Omental fat pad (tissue), 4 donors: ENCODE measurements around the gene NOTCH2. TPM values are rescaled to one million over a fixed set of nuclear protein-coding genes. Genes with fewer than 3 reads are reported as not detected.

Experiments
- ATAC-seq: fragments of 150-250 bp; one replicate; pipeline ENCODE4 v1.9.1; 2016; ENCODE audit warnings: mild to moderate bottlenecking, moderate library complexity; ENCODE audit not compliant: low FRiP score
- DNase-seq: peaks from one replicate; pipeline ENCODE4 v3.0.0-alpha.2; 2019; ENCODE audit warnings: low spot score
- CTCF ChIP-seq, 3 donors: fragments of 450-650 bp; IDR thresholded peaks; one replicate each; pipeline ENCODE4 v1.5.1; 2016 to 2017; ENCODE audit warnings: antibody characterized with exemption in 3 of 3, mild to moderate bottlenecking in 3 of 3, moderate library complexity in 2 of 3
- total RNA-seq, 4 donors: library from RNA; depleted of rRNA; stranded (reverse); fragments of >200 nt; gene quantifications; one replicate each; pipeline ENCODE4 v1.1.0, GENCODE V29; 2016

Gene NOTCH2
- total RNA-seq, 4 donors from 2014 or later: 72.5 to 96.8 (median 85.5) TPM

GRCh38 chr1:119954476-119955422 is 114.7 kb downstream of the NOTCH2 start:
- peak; percentile 23 for ATAC-seq
- no peak for DNase-seq

DNA sequence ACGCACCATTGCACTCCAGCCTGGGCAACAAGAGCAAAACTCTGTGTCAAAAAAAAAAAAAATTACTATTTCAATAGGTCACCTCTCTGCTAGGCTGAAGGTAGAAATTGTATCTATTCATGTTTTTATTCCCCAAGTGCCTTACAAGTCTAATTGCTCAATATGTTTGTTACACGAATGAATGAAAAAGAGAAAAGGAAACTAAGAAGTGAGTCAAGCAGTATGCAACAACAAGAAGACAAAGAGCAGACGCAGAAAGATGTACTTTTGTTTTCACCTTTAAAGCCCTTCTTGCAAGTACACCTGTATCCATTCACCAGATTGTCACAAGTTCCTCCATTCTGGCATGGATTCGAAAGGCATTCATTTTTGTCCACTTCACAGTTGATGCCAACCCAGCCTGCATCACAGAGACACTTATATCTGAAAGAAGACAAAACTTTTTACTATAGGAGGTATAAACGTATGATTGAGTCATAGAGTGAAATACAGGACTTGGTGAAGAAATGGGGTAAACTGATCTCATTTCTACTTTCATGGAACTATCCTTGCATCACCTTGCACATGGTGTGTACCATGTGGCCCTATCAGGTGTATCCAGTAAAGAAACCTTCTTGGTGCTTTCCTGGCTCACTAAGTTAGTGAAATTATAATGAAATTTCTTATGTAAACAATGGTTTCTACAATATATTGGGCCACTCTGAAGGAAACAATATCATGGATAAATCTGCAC is 116.0 kb downstream of the NOTCH2 start:
- TF ChIP-seq CTCF (IDR thresholded peaks at IDR 0.05): no peak
- no peak for ATAC-seq
- no peak for DNase-seq

More at GRCh38 chr1:119954476-119955422, 114.7 kb downstream of the NOTCH2 start:
- no peak for TF ChIP-seq CTCF (IDR thresholded peaks at IDR 0.05)

GRCh38 chr1:119952496-119952895 is 117.0 kb downstream of the NOTCH2 start:
- ATAC-seq: no peak
- no peak for DNase-seq
- TF ChIP-seq CTCF (IDR thresholded peaks at IDR 0.05): no peak

- ATAC-seq: peak; percentile 62
- peak in 1 of 3 donors; percentile 21 for TF ChIP-seq CTCF (IDR thresholded peaks at IDR 0.05)
- DNase-seq: peak; percentile 81
Observed at GRCh38 chr1:119948342-119949214, 120.9 kb downstream of the NOTCH2 start.

- no peak for TF ChIP-seq CTCF (IDR thresholded peaks at IDR 0.05)
- ATAC-seq (no peak), DNase-seq (no peak)
Observed at GRCh38 chr1:119947468-119947867, 122.0 kb downstream of the NOTCH2 start.

DNA sequence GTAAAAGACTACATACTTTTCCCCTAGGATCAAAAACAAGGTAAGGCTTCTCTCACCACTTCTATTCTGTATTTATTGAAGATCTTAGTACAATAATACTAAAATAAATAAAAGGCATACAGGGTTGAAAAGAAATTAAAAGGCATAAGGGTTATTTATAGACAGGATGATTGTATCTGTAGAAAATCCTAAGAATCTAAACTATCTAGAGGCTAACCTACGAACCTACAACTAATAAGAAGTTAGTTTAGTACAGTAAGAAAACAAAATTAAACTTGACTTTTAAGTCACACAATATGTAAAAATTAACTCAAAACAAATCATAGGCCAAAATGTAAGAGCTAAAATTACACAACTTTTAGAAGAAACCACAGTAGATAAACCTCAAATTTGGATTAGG is 122.7 kb downstream of the NOTCH2 start:
- ATAC-seq: no peak
- no peak for DNase-seq
- no peak for TF ChIP-seq CTCF (IDR thresholded peaks at IDR 0.05)
